Ammon's horn (tissue), 1 donor: ENCODE measurements around the gene GLRX.
"Not testable (repeated sequence)": the region's sequence is repeated elsewhere in the genome, so short reads cannot be mapped to it uniquely, and the experiment has no call there.

Experiments
- DNase-seq: peaks from one replicate; pipeline ENCODE4 v3.0.0-alpha.2; 2016; ENCODE audit warnings: low spot score

The GLRX gene

GRCh38 chr5:95852567-95852966, 30.0 kb upstream of the GLRX start:
- no peak for DNase-seq

- DNase-seq = not testable (repeated sequence)
Observed at GRCh38 chr5:95851141-95851540, 28.6 kb upstream of the GLRX start.

GRCh38 chr5:95850391-95850894, 27.9 kb upstream of the GLRX start:
- no peak for DNase-seq

GRCh38 chr5:95848701-95849100, 26.2 kb upstream of the GLRX start:
- DNase-seq = no peak

- DNase-seq = no peak
Observed at GRCh38 chr5:95847261-95847592, 24.7 kb upstream of the GLRX start.

- DNase-seq = peak; percentile 94
Observed at GRCh38 chr5:95846554-95847260, 24.2 kb upstream of the GLRX start.

GRCh38 chr5:95845391-95845790, 22.9 kb upstream of the GLRX start:
- no peak for DNase-seq

- DNase-seq = no peak
Observed at GRCh38 chr5:95843733-95844223, 21.3 kb upstream of the GLRX start.

GRCh38 chr5:95842854-95843544, 20.5 kb upstream of the GLRX start:
- peak; percentile 75 for DNase-seq

- DNase-seq = no peak
Observed at GRCh38 chr5:95841914-95842812, 19.6 kb upstream of the GLRX start.

GRCh38 chr5:95840956-95841705, 18.6 kb upstream of the GLRX start:
- DNase-seq = no peak

- no peak for DNase-seq
Observed at GRCh38 chr5:95839658-95840057, 17.1 kb upstream of the GLRX start.

- no peak for DNase-seq
Observed at GRCh38 chr5:95838556-95838955, 16.0 kb upstream of the GLRX start.

- DNase-seq = peak; percentile 85
Observed at GRCh38 chr5:95838001-95838520, 15.5 kb upstream of the GLRX start.

- DNase-seq = no peak
Observed at GRCh38 chr5:95837492-95837891, 15.0 kb upstream of the GLRX start.

GRCh38 chr5:95836971-95837370, 14.4 kb upstream of the GLRX start:
- not testable (repeated sequence) for DNase-seq

- no peak for DNase-seq
Observed at GRCh38 chr5:95836544-95836943, 14.0 kb upstream of the GLRX start.

GRCh38 chr5:95835682-95836385, 13.3 kb upstream of the GLRX start:
- DNase-seq = no peak

- DNase-seq = no peak
Observed at GRCh38 chr5:95832664-95833063, 10.1 kb upstream of the GLRX start.

- DNase-seq = no peak
Observed at GRCh38 chr5:95830226-95830625, 7.7 kb upstream of the GLRX start.

GRCh38 chr5:95827892-95828246, 5.3 kb upstream of the GLRX start:
- no peak for DNase-seq
